BE2C (cell line): Measurements from ENCODE around the gene CPPED1.

Experiments used
- DNase-seq: peaks from one replicate; pipeline ENCODE4 v3.0.0-alpha.2; 2020
- H3K27me3 ChIP-seq: fragments of 250-450 bp; sonication (Bioruptor Pico); 2 replicates; pipeline ENCODE4 v1.5.1; 2020; ENCODE audit warnings: mild to moderate bottlenecking
- H3K36me3 ChIP-seq: fragments of 250-450 bp; sonication (Bioruptor Pico); 2 replicates; pipeline ENCODE4 v1.5.1; 2020; ENCODE audit warnings: mild to moderate bottlenecking
- H3K4me1 ChIP-seq: fragments of 250-450 bp; sonication (Bioruptor Pico); 2 replicates; pipeline ENCODE4 v1.5.1; 2020
- H3K4me3 ChIP-seq: 2 replicates; pipeline ENCODE4 v1.5.1; 2011; ENCODE audit warnings: low read depth, low read length
- H3K9me3 ChIP-seq: fragments of 250-450 bp; sonication (Bioruptor Pico); 2 replicates; pipeline ENCODE4 v1.5.1; 2020
- CTCF ChIP-seq: IDR thresholded peaks from 2 replicates; pipeline ENCODE4 v1.5.1; 2012; ENCODE audit warnings: mild to moderate bottlenecking, low read depth, low read length

CPPED1 gene

GRCh38 chr16:12719972-12720371 lies 83.7 kb downstream of the CPPED1 start:
- no peaks in the 10 kb centered on the region for H3K9me3 ChIP-seq
- H3K36me3 ChIP-seq: no peaks in the 10 kb centered on the region
- TF ChIP-seq CTCF: no peak
- H3K4me3 ChIP-seq: no peak overlapping the region
- H3K4me1 ChIP-seq: no peaks in the 10 kb centered on the region
- DNase-seq: no peak
- no peaks in the 10 kb centered on the region for H3K27me3 ChIP-seq

GRCh38 chr16:12716658-12717057 lies 87.0 kb downstream of the CPPED1 start:
- H3K4me1 ChIP-seq: no peaks in the 10 kb centered on the region
- no peaks in the 10 kb centered on the region for H3K36me3 ChIP-seq
- no peaks in the 10 kb centered on the region for H3K9me3 ChIP-seq
- H3K27me3 ChIP-seq: no peaks in the 10 kb centered on the region
- no peak overlapping the region for H3K4me3 ChIP-seq
- no peak for TF ChIP-seq CTCF
- no peak for DNase-seq

GRCh38 chr16:12709807-12710206 lies 93.9 kb downstream of the CPPED1 start:
- Histone ChIP-seq H3K4me3 (no peak overlapping the region), H3K9me3 (no peaks in the 10 kb centered on the region), H3K27me3 (no peaks in the 10 kb centered on the region), H3K36me3 (no peaks in the 10 kb centered on the region), H3K4me1 (no peaks in the 10 kb centered on the region)
- DNase-seq: no peak
- TF ChIP-seq CTCF: no peak

- no peaks in the 10 kb centered on the region for H3K9me3 ChIP-seq
- no peaks in the 10 kb centered on the region for H3K36me3 ChIP-seq
- no peak overlapping the region for H3K4me3 ChIP-seq
- no peaks in the 10 kb centered on the region for H3K4me1 ChIP-seq
- no peak for DNase-seq
- H3K27me3 ChIP-seq: no peaks in the 10 kb centered on the region
- TF ChIP-seq CTCF: no peak
Measured at GRCh38 chr16:12708266-12708665, 95.4 kb downstream of the CPPED1 start.

- no peak overlapping the region for H3K4me3 ChIP-seq
- no peaks in the 10 kb centered on the region for H3K4me1 ChIP-seq
- H3K27me3 ChIP-seq: no peaks in the 10 kb centered on the region
- no peak for DNase-seq
- H3K36me3 ChIP-seq: no peaks in the 10 kb centered on the region
- H3K9me3 ChIP-seq: no peaks in the 10 kb centered on the region
- no peak for TF ChIP-seq CTCF
Measured at GRCh38 chr16:12706628-12707027, 97.1 kb downstream of the CPPED1 start.

GRCh38 chr16:12704492-12705111 lies 99.1 kb downstream of the CPPED1 start:
- H3K36me3 ChIP-seq: no peaks in the 10 kb centered on the region
- H3K27me3 ChIP-seq: no peaks in the 10 kb centered on the region
- no peaks in the 10 kb centered on the region for H3K4me1 ChIP-seq
- TF ChIP-seq CTCF: no peak
- no peak for DNase-seq
- H3K9me3 ChIP-seq: no peaks in the 10 kb centered on the region
- no peak overlapping the region for H3K4me3 ChIP-seq
